ENCODE measurements around the gene NPC1. TPM values are rescaled to one million over a fixed set of nuclear protein-coding genes. Genes with fewer than 3 reads are reported as not detected.

Gene NPC1
- total RNA-seq, 2 donors from 2014 or later = 27.2 to 27.7 TPM

- Histone ChIP-seq H3K27ac (peak overlapping the region; percentile 98 to 99 (median 98)), H3K36me3 (replicated peaks in 1 of 2; ENCODE audit: insufficient read depth in 1 of 2, low read depth in 2 of 2) (no peaks in the 10 kb centered on the region), H3K9me3 (no peaks in the 10 kb centered on the region), H3K27me3 (no peaks in the 10 kb centered on the region), H3K4me3 (peak overlapping the region; percentile 43 to 64), H3K4me1 (peaks cover 22% of the 10 kb centered on the region)
- 28 to 38% methylated on average over 19 of the region's 19 CpGs for WGBS, 2 donors
- intact Hi-C loops (cut with DNase I) = no loop called here
- no peak for TF ChIP-seq POLR2A (IDR thresholded peaks at IDR 0.05)
- TF ChIP-seq CTCF (IDR thresholded peaks at IDR 0.05) = no peak
- DNase-seq (peak in 2 of 4 donors; percentile 17 to 18), ATAC-seq (no peak)
These were observed 1.1 kb downstream of the NPC1 start for GRCh38 chr18:23585007-23585871.

GRCh38 chr18:23584019-23584983, 2.0 kb downstream of the NPC1 start:
- no peak for TF ChIP-seq POLR2A (IDR thresholded peaks at IDR 0.05)
- no peaks in the 10 kb centered on the region for H3K36me3 ChIP-seq (replicated peaks in 1 of 2; ENCODE audit: insufficient read depth in 1 of 2, low read depth in 2 of 2)
- ATAC-seq = no peak
- H3K27ac ChIP-seq = peak overlapping the region in 1 of 4 donors; percentile 99
- H3K4me1 ChIP-seq = peaks cover 32% of the 10 kb centered on the region
- intact Hi-C loops (cut with DNase I) = no loop called here
- H3K9me3 ChIP-seq = no peaks in the 10 kb centered on the region
- peak in 1 of 4 donors; percentile 8 for DNase-seq
- no peaks in the 10 kb centered on the region for H3K27me3 ChIP-seq
- no peak overlapping the region for H3K4me3 ChIP-seq
- WGBS, 2 donors = 80 to 82% methylated on average over 13 of the region's 13 CpGs

GRCh38 chr18:23583071-23583865, 3.0 kb downstream of the NPC1 start:
- H3K27ac ChIP-seq = no peak overlapping the region
- DNase-seq (no peak), ATAC-seq (no peak)
- intact Hi-C loops (cut with DNase I) = no loop called here
- TF ChIP-seq CTCF (IDR thresholded peaks at IDR 0.05) (no peak), POLR2A (IDR thresholded peaks at IDR 0.05) (no peak)
- no peaks in the 10 kb centered on the region for H3K36me3 ChIP-seq (replicated peaks in 1 of 2; ENCODE audit: insufficient read depth in 1 of 2, low read depth in 2 of 2)
- peaks cover 34% of the 10 kb centered on the region for H3K4me1 ChIP-seq
- no peak overlapping the region for H3K4me3 ChIP-seq
- no peaks in the 10 kb centered on the region for H3K9me3 ChIP-seq
- 65 to 72% methylated on average over 5 of the region's 5 CpGs for WGBS, 2 donors
- no peaks in the 10 kb centered on the region for H3K27me3 ChIP-seq

- WGBS, 2 donors = 71 to 77% methylated on average over 6 of the region's 6 CpGs
- no peak for DNase-seq
- Histone ChIP-seq H3K27ac (no peak overlapping the region), H3K36me3 (replicated peaks in 1 of 2; ENCODE audit: insufficient read depth in 1 of 2, low read depth in 2 of 2) (no peaks in the 10 kb centered on the region), H3K9me3 (no peaks in the 10 kb centered on the region), H3K27me3 (no peaks in the 10 kb centered on the region), H3K4me1 (peaks cover 34% of the 10 kb centered on the region), H3K4me3 (no peak overlapping the region)
- no peak for ATAC-seq
- no peak for TF ChIP-seq POLR2A (IDR thresholded peaks at IDR 0.05)
- no peak for TF ChIP-seq CTCF (IDR thresholded peaks at IDR 0.05)
- intact Hi-C loops (cut with DNase I) = no loop called here
These were observed 5.5 kb downstream of the NPC1 start for GRCh38 chr18:23580677-23581367.

Measured in body of pancreas (tissue), 4 donors.